Measurements from ENCODE around the gene CXCL16. TPM values are rescaled to one million over a fixed set of nuclear protein-coding genes. Genes with fewer than 3 reads are reported as not detected.
"Not testable (repeated sequence)": the region's sequence is repeated elsewhere in the genome, so short reads cannot be mapped to it uniquely, and the experiment has no call there.

CXCL16 gene
- total and polyA plus RNA-seq, 10 of the 15 experiments (the other 5 are each of a cell fraction or from before 2014, with no cell fraction given): 0.15 to 2.2 (median 0.65) TPM

DNA sequence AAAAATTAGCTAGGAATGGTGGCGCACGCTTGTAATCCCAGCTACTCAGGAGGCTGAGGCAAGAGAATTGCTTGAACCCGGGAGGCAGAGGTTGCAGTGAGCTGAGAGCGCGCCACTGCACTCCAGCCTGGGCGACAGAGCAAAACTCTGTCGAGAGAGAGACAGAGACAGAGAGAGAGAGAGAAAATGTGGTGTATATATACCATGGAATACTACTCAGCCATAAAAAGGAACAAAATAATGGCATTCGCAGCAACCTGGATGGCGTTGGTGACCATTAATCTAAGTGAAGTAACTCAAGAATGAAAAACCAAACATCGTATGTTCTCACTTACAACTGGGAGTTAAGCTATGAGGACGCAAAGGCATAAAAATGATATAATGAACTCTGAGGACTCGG is 49.9 kb downstream of the CXCL16 start:
- CTCF ChIA-PET: interaction anchor here (1.2 to 2.5 kb wide), 2 partner anchors 123 to 200 kb away, joined by 3 to 8 read pairs; no protein-coding TSS in a partner anchor
- in situ Hi-C loops (cut with MboI); ATAC-seq; H3K9me3 ChIP-seq (replicated peaks; ENCODE audit: control insufficient read depth, insufficient read depth, low read length); RAD21 ChIA-PET (ENCODE audit: unreplicated experiment); H3K79me2 ChIP-seq (ENCODE audit: control insufficient read depth, insufficient read depth, low read length); H4K20me1 ChIP-seq (ENCODE audit: control insufficient read depth, insufficient read depth); FAIRE-seq; H3K27ac ChIP-seq (ENCODE audit: control insufficient read depth, insufficient read depth); H2AFZ ChIP-seq (ENCODE audit: control insufficient read depth, low read depth, low read length); H3K4me2 ChIP-seq (ENCODE audit: control insufficient read depth, insufficient read depth); H3K4me3 ChIP-seq; DNase-seq (ENCODE audit: low read depth, low spot score); H3K9ac ChIP-seq (ENCODE audit: control insufficient read depth, insufficient read depth, low read length); H3K36me3 ChIP-seq (ENCODE audit: control insufficient read depth in 2 of 2, insufficient read depth in 2 of 2, low read length in 1 of 2); intact Hi-C loops (cut with micrococcal nuclease; ENCODE audit: unreplicated experiment); POLR2A ChIA-PET; H3K27me3 ChIP-seq (replicated peaks in 1 of 2; ENCODE audit: control insufficient read depth in 2 of 2, insufficient read depth in 2 of 2, low read length in 1 of 2); BruUV-seq (replicated peaks); SMC1A ChIA-PET (ENCODE audit: uncharacterized antibody, unreplicated experiment); H3K4me1 ChIP-seq (ENCODE audit: control insufficient read depth, insufficient read depth, low read length): not testable (repeated sequence)
- WGBS (ENCODE audit: insufficient coverage, insufficient replicate concordance, low lambda C conversion rate, missing lambda C conversion rate): 90% methylated on average over 12 of the region's 12 CpGs

DNA sequence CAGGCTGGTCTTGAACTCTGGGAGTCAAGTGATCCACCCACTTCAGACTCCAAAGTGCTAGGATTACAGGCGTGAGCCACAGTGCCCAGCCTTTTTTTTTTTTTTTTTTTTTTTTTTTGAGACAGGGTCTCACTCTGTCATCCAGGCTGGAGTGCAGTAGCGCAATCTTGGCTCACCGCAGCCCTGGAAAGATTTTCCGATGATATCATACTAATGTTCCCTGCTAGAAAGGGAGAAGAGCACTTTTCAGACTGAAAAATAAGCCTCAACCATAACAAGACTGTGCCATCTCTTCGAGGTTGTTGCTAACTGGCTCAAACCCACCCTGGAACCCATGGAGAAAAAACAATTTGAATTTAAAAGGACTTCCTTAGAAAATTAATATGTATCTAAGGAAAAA is 56.0 kb downstream of the CXCL16 start:
- ATAC-seq; DNase-seq (ENCODE audit: low read depth, low spot score); H3K9ac ChIP-seq (ENCODE audit: control insufficient read depth, insufficient read depth, low read length); H3K4me3 ChIP-seq; in situ Hi-C loops (cut with MboI); H3K9me3 ChIP-seq (replicated peaks; ENCODE audit: control insufficient read depth, insufficient read depth, low read length); H2AFZ ChIP-seq (ENCODE audit: control insufficient read depth, low read depth, low read length); H3K27me3 ChIP-seq (replicated peaks in 1 of 2; ENCODE audit: control insufficient read depth in 2 of 2, insufficient read depth in 2 of 2, low read length in 1 of 2); intact Hi-C loops (cut with micrococcal nuclease; ENCODE audit: unreplicated experiment); CTCF ChIA-PET; H4K20me1 ChIP-seq (ENCODE audit: control insufficient read depth, insufficient read depth); RAD21 ChIA-PET (ENCODE audit: unreplicated experiment); H3K27ac ChIP-seq (ENCODE audit: control insufficient read depth, insufficient read depth); H3K4me2 ChIP-seq (ENCODE audit: control insufficient read depth, insufficient read depth); BruUV-seq (replicated peaks); H3K4me1 ChIP-seq (ENCODE audit: control insufficient read depth, insufficient read depth, low read length); FAIRE-seq; H3K79me2 ChIP-seq (ENCODE audit: control insufficient read depth, insufficient read depth, low read length): not testable (repeated sequence)
- H3K36me3 ChIP-seq (ENCODE audit: control insufficient read depth in 2 of 2, insufficient read depth in 2 of 2, low read length in 1 of 2): peaks cover 7 to 22% of the 10 kb centered on the region in 2 experiments
- 100% methylated on average over 3 of the region's 5 CpGs for WGBS (ENCODE audit: insufficient coverage, insufficient replicate concordance, low lambda C conversion rate, missing lambda C conversion rate)
- ChIA-PET SMC1A (ENCODE audit: uncharacterized antibody, unreplicated experiment) (interaction anchor here (0.6 kb wide), 1 partner anchor 95 kb away, joined by 3 read pairs; no protein-coding TSS in a partner anchor), POLR2A (interaction anchor here (0.6 kb wide), 1 partner anchor 32 kb away, joined by 3 read pairs; no protein-coding TSS in a partner anchor)

Other genes with a start within 250 kb of the CXCL16 start
Only the 7 nearest of the 24 such genes appear.
- gene PELP1, start 35.8 kb downstream of the CXCL16 start, total RNA-seq (2014; rRNA removed): 21.2 and 22.7 TPM in 2 replicates
- 8.0 and 9.0 TPM in 2 replicates for gene PELP1, start 35.8 kb downstream of the CXCL16 start, total RNA-seq (2014; rRNA removed; fragmentation: Illumina TruSeq; extraction: Trizol)
- gene PELP1, start 35.8 kb downstream of the CXCL16 start, total RNA-seq (2021): 92.7 and 100 TPM in 2 replicates
- gene PELP1, start 35.8 kb downstream of the CXCL16 start, polyA plus RNA-seq (2011; rRNA removed): 7.3 and 11.6 TPM in 2 replicates
- gene PELP1, start 35.8 kb downstream of the CXCL16 start, polyA plus RNA-seq (2014; fragmentation: Illumina TruSeq; extraction: Trizol): 7.4 and 21.1 TPM in 2 replicates
- 1 to 10 TPM in 1 of 2 experiments, under 1 TPM in 1; 0.55 to 1.2 TPM for gene PELP1, start 35.8 kb downstream of the CXCL16 start, polyA plus RNA-seq (2014; fragmentation: Nextera tagmentation; extraction: Ambion mirVana)
- gene PELP1, start 35.8 kb downstream of the CXCL16 start, polyA plus RNA-seq (2014; rRNA removed): 21.9 and 25.3 TPM in 2 replicates
- gene PELP1, start 35.8 kb downstream of the CXCL16 start, polyA plus RNA-seq (2016; fragmentation: Nextera tagmentation; extraction: Ambion mirVana): 10 to 100 TPM; 21.7 to 23.8 TPM
- 43.9 and 45.7 TPM in 2 replicates for gene ARRB2, start 29.3 kb downstream of the CXCL16 start, total RNA-seq (2014; rRNA removed)
- 39.8 and 42.7 TPM in 2 replicates for gene ARRB2, start 29.3 kb downstream of the CXCL16 start, total RNA-seq (2014; rRNA removed; fragmentation: Illumina TruSeq; extraction: Trizol)
- gene ARRB2, start 29.3 kb downstream of the CXCL16 start, total RNA-seq (2021): 70.0 and 75.2 TPM in 2 replicates
- gene ARRB2, start 29.3 kb downstream of the CXCL16 start, polyA plus RNA-seq (2011; rRNA removed): 27.3 and 43.5 TPM in 2 replicates
- 50.3 and 68.4 TPM in 2 replicates for gene ARRB2, start 29.3 kb downstream of the CXCL16 start, polyA plus RNA-seq (2014; fragmentation: Illumina TruSeq; extraction: Trizol)
- gene ARRB2, start 29.3 kb downstream of the CXCL16 start, polyA plus RNA-seq (2014; fragmentation: Nextera tagmentation; extraction: Ambion mirVana): 1 to 10 TPM; 6.5 to 7.3 TPM
- gene ARRB2, start 29.3 kb downstream of the CXCL16 start, polyA plus RNA-seq (2014; rRNA removed): 55.4 and 69.2 TPM in 2 replicates
- gene ARRB2, start 29.3 kb downstream of the CXCL16 start, polyA plus RNA-seq (2016; fragmentation: Nextera tagmentation; extraction: Ambion mirVana): 10 to 100 TPM; 29.6 to 31.2 TPM
- 31.9 and 32.3 TPM in 2 replicates for gene MED11, start 8.5 kb downstream of the CXCL16 start, total RNA-seq (2014; rRNA removed)
- 34.9 and 35.1 TPM in 2 replicates for gene MED11, start 8.5 kb downstream of the CXCL16 start, total RNA-seq (2014; rRNA removed; fragmentation: Illumina TruSeq; extraction: Trizol)
- gene MED11, start 8.5 kb downstream of the CXCL16 start, total RNA-seq (2021): 18.4 and 22.4 TPM in 2 replicates
- gene MED11, start 8.5 kb downstream of the CXCL16 start, polyA plus RNA-seq (2011; rRNA removed): 26.3 and 33.1 TPM in 2 replicates
- gene MED11, start 8.5 kb downstream of the CXCL16 start, polyA plus RNA-seq (2014; fragmentation: Illumina TruSeq; extraction: Trizol): 26.8 and 31.4 TPM in 2 replicates
- gene MED11, start 8.5 kb downstream of the CXCL16 start, polyA plus RNA-seq (2014; fragmentation: Nextera tagmentation; extraction: Ambion mirVana): 10 to 100 TPM; 41.3 to 45.9 TPM
- gene MED11, start 8.5 kb downstream of the CXCL16 start, polyA plus RNA-seq (2014; rRNA removed): 35.4 and 40.0 TPM in 2 replicates
- gene MED11, start 8.5 kb downstream of the CXCL16 start, polyA plus RNA-seq (2016; fragmentation: Nextera tagmentation; extraction: Ambion mirVana): 10 to 100 TPM; 36.9 to 44.3 TPM
- gene ZMYND15, start 95 bp downstream of the CXCL16 start, total RNA-seq (2014; rRNA removed): not detected in 2 replicates
- gene ZMYND15, start 95 bp downstream of the CXCL16 start, total RNA-seq (2014; rRNA removed; fragmentation: Illumina TruSeq; extraction: Trizol): 0.04 and 0.05 TPM in 2 replicates
- 0.08 and 0.11 TPM in 2 replicates for gene ZMYND15, start 95 bp downstream of the CXCL16 start, total RNA-seq (2021)
- gene ZMYND15, start 95 bp downstream of the CXCL16 start, polyA plus RNA-seq (2011; rRNA removed): 0.04 TPM in 1 of 2 replicates, not detected in the other
- gene ZMYND15, start 95 bp downstream of the CXCL16 start, polyA plus RNA-seq (2014; fragmentation: Illumina TruSeq; extraction: Trizol): 0.03 TPM in 1 of 2 replicates, not detected in the other
- not detected for gene ZMYND15, start 95 bp downstream of the CXCL16 start, polyA plus RNA-seq (2014; fragmentation: Nextera tagmentation; extraction: Ambion mirVana)
- 0.17 and 0.19 TPM in 2 replicates for gene ZMYND15, start 95 bp downstream of the CXCL16 start, polyA plus RNA-seq (2014; rRNA removed)
- under 1 TPM in 1 of 2 experiments, not detected in 1; 0.07 TPM for gene ZMYND15, start 95 bp downstream of the CXCL16 start, polyA plus RNA-seq (2016; fragmentation: Nextera tagmentation; extraction: Ambion mirVana)
- 0.40 TPM in 1 of 2 replicates, not detected in the other for gene TM4SF5, start 32.0 kb upstream of the CXCL16 start, total RNA-seq (2014; rRNA removed)
- gene TM4SF5, start 32.0 kb upstream of the CXCL16 start, total RNA-seq (2014; rRNA removed; fragmentation: Illumina TruSeq; extraction: Trizol): not detected in 2 replicates
- gene TM4SF5, start 32.0 kb upstream of the CXCL16 start, total RNA-seq (2021): not detected in 2 replicates
- not detected in 2 replicates for gene TM4SF5, start 32.0 kb upstream of the CXCL16 start, polyA plus RNA-seq (2011; rRNA removed)
- gene TM4SF5, start 32.0 kb upstream of the CXCL16 start, polyA plus RNA-seq (2014; fragmentation: Illumina TruSeq; extraction: Trizol): not detected in 2 replicates
- gene TM4SF5, start 32.0 kb upstream of the CXCL16 start, polyA plus RNA-seq (2014; fragmentation: Nextera tagmentation; extraction: Ambion mirVana): not detected
- gene TM4SF5, start 32.0 kb upstream of the CXCL16 start, polyA plus RNA-seq (2014; rRNA removed): not detected in 2 replicates
- gene TM4SF5, start 32.0 kb upstream of the CXCL16 start, polyA plus RNA-seq (2016; fragmentation: Nextera tagmentation; extraction: Ambion mirVana): not detected
- 0.76 TPM in 1 of 2 replicates, not detected in the other for gene VMO1, start 46.4 kb upstream of the CXCL16 start, total RNA-seq (2014; rRNA removed)
- 0.23 and 0.31 TPM in 2 replicates for gene VMO1, start 46.4 kb upstream of the CXCL16 start, total RNA-seq (2014; rRNA removed; fragmentation: Illumina TruSeq; extraction: Trizol)
- 0.93 TPM in 1 of 2 replicates, not detected in the other for gene VMO1, start 46.4 kb upstream of the CXCL16 start, total RNA-seq (2021)
- not detected in 2 replicates for gene VMO1, start 46.4 kb upstream of the CXCL16 start, polyA plus RNA-seq (2011; rRNA removed)
- not detected in 2 replicates for gene VMO1, start 46.4 kb upstream of the CXCL16 start, polyA plus RNA-seq (2014; fragmentation: Illumina TruSeq; extraction: Trizol)
- under 1 TPM in 1 of 2 experiments, not detected in 1; 0.27 TPM for gene VMO1, start 46.4 kb upstream of the CXCL16 start, polyA plus RNA-seq (2014; fragmentation: Nextera tagmentation; extraction: Ambion mirVana)
- gene VMO1, start 46.4 kb upstream of the CXCL16 start, polyA plus RNA-seq (2014; rRNA removed): 0.54 and 0.74 TPM in 2 replicates
- gene VMO1, start 46.4 kb upstream of the CXCL16 start, polyA plus RNA-seq (2016; fragmentation: Nextera tagmentation; extraction: Ambion mirVana): not detected
- 0.34 TPM in 1 of 2 replicates, not detected in the other for gene GLTPD2, start 49.0 kb upstream of the CXCL16 start, total RNA-seq (2014; rRNA removed)
- not detected in 2 replicates for gene GLTPD2, start 49.0 kb upstream of the CXCL16 start, total RNA-seq (2014; rRNA removed; fragmentation: Illumina TruSeq; extraction: Trizol)
- gene GLTPD2, start 49.0 kb upstream of the CXCL16 start, total RNA-seq (2021): not detected in 2 replicates
- not detected in 2 replicates for gene GLTPD2, start 49.0 kb upstream of the CXCL16 start, polyA plus RNA-seq (2011; rRNA removed)
- not detected in 2 replicates for gene GLTPD2, start 49.0 kb upstream of the CXCL16 start, polyA plus RNA-seq (2014; fragmentation: Illumina TruSeq; extraction: Trizol)
- not detected for gene GLTPD2, start 49.0 kb upstream of the CXCL16 start, polyA plus RNA-seq (2014; fragmentation: Nextera tagmentation; extraction: Ambion mirVana)
- not detected in 2 replicates for gene GLTPD2, start 49.0 kb upstream of the CXCL16 start, polyA plus RNA-seq (2014; rRNA removed)
- gene GLTPD2, start 49.0 kb upstream of the CXCL16 start, polyA plus RNA-seq (2016; fragmentation: Nextera tagmentation; extraction: Ambion mirVana): under 1 TPM in 1 of 2 experiments, not detected in 1; 0.16 TPM

Measured in GM12878 (cell line).